GM10847 (cell line): ENCODE measurements around the gene ATP5PD.

ENCODE experiments used
- POLR2A ChIP-seq: IDR thresholded peaks from 2 replicates; pipeline ENCODE4 v1.6.1; 2011; ENCODE audit not compliant: insufficient read length; ENCODE audit errors: extremely low read depth

Gene ATP5PD

DNA sequence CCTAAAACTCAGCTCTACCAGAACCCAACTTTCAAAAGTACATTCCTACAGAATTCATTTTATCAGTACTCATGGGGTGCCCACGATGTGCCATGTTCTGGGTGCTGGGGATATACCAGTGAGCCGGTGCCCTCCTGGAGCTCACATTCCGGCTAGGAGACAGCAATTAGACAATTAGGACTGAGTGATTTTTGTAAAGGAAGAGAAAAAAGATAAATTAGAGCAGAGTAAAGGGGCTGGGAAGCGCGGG, 34.7 kb downstream of the ATP5PD start:
- TF ChIP-seq POLR2A: no peak

DNA sequence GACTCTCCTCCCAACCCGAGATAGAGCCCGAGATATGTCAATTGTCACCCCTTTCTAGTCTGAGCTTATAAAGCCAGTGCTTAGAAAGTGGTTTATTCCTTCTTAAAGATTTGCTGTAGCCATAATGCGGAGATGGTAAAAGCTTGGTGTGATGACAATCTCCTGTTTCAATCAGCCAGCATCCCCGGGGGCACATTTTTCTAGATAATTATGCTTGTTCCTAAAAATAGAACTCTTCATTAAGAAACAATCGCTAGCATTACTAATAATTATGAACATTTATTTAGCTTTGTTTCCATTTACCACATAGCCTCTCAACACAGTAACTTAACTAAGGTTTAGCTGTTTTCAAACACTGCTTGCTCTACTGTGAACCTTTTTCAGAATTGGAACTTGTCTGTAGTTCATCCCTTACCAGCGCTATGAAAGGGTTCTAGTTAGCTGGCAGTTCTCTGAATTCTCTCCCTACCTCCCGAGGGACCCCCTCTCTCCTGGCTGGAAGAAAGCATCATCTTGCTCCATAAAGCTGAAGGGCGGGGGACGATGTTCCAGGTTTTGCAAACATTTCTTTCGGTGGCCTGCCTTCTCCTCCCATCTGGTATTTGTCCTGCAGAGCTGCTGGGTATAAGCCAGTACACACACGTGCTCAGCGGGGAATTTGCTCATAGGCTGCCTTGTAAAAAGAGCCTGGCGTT, 35.2 kb downstream of the ATP5PD start:
- no peak for TF ChIP-seq POLR2A

DNA sequence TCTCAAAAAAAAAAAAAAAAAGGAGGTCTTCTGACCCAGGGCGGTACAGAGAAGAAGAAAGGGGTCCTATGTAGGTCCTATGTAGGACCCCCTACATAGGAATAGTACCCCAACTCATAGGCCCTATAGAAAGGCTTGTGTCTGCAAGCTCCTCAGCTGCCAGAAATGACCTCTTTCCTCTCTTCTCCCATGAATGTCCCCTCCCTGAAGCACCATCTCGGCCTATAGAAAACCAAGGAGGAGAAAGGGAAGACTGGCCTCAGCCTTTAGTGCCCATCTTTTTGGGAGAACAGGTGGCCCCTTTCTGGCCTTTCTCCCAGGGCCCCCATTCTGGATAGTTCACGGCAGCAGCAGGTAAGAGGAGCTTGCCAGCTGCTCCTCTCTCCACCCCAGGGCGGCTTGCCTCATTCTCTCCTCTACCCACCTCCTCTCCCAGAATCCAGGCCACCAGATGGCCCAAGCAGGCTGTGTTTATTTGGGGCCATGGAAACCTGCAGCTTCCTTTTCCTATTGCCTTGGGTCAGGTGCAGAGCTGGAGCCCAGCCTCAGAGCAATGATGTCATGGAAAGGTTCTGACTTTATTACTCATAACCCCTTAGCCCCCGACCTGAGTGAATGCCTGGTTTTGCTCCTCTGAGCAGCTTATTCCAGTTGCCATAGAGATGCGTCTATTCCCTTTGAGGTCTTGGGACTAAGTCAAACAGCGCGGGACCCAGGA, 35.9 kb downstream of the ATP5PD start:
- no peak for TF ChIP-seq POLR2A

DNA sequence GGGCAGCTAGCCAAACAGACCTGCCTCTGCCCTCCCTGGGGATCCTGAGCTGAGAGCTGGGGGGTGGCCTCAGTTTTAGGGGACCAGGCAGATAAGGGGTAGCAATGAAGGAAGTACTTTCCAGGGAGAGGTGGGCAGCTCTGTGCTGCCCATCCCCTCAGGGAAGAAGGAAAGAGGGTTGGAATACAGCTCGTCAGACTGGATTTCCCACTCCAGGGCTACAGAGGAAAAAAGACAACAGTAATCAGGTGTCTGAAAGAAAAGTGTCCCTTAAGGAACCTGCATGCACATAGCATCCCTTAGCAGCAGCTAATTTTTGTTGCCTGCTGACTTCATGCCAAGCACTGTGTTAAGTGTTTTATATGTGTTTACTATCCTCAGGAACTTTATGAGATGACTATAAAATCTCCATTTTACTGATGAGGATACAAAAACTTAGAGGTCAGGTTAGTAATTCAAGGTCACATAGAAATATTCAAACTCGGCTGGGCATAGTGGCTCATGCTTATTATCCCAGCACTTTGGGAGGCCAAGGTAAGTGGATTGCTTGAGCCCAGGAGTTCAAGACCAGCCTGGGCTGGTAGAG, 37.5 kb downstream of the ATP5PD start:
- TF ChIP-seq POLR2A: no peak

DNA sequence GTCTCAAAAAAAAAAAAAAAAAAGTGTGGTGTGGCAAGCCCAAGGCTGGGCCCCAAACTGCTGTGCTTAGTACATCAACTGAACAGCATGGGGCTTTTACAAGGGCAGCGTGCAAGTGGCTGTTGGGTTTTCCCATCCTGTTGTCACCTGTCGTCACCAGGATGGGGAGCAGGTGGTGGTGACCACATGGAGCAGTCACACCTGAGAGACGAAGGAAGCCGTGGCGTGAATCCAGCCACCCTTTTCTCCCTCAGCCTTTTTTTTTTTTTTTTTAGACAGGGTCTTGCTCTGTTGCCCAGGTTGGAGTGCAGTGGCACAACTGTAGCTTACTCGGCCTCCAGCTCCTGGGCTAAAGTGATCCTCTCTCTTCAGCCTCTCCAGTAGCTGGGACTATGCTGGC, 38.4 kb downstream of the ATP5PD start:
- TF ChIP-seq POLR2A: no peak

DNA sequence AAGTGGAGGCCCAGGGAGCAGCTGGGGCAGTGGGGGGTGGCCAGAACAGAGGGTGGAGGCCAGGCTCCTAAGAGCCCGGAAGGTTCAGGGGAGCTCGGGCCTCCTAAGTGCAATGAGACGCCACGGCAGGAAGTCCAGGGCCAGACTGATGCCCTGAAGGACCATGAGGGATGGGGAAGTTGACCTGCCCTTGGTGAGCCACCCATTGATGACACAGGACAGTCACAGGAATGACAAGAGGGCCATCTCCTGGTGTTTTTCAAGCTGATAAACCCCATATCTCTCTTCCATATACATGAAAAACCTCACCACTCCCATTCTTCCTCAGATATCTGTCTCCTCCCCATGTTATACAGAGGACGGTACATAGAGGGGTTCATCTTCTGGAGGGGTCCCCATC, 40.1 kb downstream of the ATP5PD start:
- TF ChIP-seq POLR2A: no peak

DNA sequence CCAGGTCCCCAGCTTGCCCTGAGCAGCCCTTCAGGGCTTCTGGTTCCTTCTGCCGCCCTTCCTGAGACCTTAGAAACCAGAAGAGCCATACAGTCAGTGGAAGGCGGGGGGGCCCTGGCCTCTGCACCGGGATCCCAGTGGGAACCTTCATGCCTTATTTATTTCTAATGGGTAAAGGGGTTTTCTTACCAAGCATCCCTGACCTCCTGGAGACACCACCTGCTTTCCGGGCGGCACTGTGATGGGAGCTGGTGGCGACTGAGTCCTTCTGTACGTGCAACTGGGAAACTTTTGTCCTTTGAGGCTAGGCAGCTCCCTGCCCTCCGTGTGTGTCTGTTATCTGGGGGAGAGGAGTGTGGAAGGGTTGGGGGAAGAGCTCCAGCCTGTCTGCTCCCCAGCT, 41.5 kb downstream of the ATP5PD start:
- TF ChIP-seq POLR2A: no peak

DNA sequence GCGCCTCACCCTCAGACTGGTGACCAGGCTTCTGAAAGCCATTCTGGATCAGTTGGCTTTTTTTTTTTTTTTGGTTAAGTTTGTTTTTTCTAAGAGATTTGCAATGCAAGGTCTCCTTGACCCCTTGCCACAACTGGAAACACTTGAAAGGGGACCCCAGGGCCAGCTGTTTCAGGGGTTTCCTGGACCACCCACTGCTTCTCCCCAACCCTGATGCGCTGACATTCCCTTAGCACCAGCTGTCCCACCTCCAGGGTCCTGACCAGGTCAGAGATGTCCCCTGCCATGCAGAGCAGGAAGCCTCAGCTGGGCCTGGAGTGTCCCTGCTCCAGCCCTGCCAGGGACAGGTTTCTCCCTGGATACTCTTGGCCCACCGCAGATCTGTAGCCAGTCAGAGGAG, 42.4 kb downstream of the ATP5PD start:
- TF ChIP-seq POLR2A: no peak

DNA sequence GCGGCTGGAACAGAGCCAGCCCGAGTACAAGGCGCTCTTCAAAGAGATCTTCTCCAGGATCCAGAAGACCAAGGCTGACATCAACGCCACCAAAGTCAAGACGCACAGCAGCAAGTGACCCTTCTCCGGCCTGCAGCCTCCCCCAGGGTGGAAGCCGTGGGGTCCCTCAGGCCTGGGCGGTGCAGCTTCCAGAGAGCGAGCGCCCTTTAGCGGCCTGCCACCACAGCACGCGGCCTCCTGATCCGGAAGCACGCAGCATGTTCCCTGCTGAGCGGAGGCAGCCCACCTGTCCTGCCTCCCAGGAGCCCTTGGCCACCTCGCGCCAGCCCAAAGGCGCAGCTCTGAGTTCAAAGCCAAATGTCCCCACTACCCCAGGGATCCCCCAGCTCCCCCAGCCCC, 42.8 kb downstream of the ATP5PD start:
- no peak for TF ChIP-seq POLR2A

DNA sequence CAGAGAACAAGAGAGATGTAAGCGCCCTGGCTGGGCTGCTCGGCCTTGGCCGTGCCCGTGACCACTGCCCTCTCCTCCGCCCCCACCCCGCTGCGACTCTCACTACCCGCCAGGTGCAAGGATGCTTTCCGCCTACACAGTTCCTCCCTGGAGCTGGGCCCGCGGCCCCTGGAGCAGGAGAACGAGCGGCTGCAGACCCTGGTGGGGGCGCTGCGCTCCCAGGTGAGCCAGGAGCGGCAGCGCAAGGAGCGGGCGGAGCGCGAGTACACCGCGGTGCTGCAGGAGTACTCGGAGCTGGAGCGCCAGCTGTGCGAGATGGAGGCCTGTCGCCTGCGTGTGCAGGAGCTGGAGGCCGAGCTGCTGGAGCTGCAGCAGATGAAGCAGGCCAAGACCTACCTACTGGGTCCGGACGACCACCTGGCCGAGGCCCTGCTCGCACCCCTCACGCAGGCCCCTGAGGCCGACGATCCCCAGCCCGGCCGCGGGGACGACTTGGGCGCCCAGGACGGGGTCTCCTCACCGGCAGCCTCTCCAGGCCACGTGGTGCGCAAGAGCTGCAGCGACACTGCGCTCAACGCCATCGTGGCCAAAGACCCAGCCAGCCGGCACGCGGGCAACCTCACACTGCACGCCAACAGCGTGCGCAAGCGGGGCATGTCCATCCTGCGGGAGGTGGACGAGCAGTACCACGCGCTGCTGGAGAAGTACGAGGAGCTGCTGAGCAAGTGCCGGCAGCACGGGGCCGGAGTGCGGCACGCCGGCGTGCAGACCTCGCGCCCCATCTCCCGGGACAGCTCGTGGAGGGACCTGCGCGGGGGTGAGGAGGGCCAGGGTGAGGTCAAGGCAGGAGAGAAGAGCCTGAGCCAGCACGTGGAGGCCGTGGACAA, 43.5 kb downstream of the ATP5PD start:
- TF ChIP-seq POLR2A: no peak

DNA sequence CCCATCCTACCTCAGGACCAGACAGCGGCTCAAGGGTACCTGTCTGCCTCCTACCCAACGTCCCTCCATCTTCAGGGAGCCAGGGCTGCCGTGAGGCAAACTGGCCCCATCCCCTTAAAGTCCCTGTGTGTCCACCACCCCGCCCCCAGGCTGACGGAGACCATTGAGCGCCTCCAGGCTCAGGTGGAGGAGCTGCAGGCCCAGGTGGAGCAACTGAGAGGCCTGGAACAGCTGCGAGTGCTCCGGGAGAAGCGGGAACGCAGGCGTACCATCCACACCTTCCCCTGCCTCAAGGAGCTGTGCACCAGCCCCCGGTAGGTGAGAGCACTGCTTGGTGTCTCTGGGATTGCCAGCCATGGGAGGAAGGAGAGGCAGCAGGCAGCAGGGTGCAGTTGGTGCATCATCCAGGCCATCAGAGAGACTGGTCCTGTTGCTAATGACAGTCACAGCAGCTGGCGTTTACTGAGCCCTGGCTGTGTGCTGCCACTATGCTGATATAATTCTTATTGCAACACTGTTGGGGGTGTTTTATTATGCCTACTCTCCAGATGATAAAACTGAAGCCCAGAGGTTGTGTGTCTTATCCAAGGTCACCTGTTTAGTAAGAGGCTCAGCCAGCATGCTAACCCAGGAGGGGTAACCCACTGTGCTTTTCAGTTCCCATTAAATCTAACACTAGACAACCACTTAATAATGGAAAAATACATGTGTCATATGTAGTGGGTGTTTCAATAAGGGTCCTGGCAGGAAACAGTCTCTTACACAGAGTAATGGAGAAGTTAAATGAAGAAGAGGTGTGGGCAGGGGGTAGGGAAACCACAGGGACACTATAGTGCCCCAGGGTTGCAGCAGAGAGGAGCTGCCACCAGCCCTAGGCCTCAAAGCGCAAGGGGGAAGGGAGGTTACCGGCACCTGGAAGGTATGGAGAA, 44.6 kb downstream of the ATP5PD start:
- no peak for TF ChIP-seq POLR2A

DNA sequence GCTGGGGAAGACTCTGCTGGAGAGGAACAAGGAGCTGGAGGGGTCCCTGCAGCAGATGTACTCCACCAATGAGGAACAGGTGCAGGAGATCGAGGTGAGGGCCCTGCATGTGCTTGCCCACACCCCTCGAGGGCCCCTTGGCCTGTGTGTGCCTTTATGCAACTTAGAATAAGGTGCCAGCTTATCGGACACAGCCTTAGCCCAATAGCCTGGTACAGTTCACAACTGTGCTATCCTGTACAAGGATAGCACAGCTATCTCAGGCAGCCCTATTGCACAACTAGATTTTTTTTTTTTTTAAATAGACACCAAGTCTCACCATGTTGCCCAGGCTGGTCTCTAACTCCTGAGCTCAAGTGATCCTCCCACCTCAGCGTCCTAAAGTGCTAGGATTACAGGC, 47.2 kb downstream of the ATP5PD start:
- no peak for TF ChIP-seq POLR2A

DNA sequence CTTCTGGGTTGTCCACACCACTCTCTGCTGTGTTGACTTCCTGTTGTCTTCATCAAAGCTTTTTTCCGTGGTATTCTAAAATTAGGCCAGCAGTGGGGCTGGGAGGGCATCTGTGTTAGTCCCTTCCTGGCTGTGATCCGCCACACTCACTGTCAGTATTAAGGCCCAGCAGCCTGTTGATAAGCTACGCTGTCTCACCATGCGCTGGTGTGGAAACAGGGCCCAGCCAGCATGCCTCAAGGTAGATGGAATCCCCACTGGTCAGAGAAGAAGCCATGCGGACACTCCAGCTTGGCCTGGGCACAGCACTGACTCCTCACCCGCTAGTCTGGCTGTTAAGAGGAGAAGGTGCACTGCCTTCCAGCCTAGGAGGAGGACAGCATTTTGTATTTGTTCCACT, 48.0 kb downstream of the ATP5PD start:
- no peak for TF ChIP-seq POLR2A

DNA sequence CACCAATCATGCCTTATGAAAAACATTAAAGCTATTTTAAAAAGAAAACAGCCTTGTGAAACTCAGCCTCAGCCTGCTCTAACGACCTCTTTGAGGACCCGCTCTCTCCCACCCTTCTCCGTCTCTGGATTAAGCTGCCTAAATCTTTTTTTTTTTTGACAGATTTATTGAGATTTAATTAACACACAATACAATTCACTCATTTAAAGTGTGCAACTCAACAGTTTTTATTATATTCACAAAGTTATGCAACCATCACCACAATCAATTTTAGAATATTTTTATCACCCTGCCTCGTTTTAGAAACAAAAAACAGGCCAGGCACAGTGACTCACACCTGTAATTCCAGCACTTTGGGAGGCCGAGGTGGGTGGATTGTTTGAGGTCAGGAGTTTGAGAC, 50.9 kb downstream of the ATP5PD start:
- no peak for TF ChIP-seq POLR2A

DNA sequence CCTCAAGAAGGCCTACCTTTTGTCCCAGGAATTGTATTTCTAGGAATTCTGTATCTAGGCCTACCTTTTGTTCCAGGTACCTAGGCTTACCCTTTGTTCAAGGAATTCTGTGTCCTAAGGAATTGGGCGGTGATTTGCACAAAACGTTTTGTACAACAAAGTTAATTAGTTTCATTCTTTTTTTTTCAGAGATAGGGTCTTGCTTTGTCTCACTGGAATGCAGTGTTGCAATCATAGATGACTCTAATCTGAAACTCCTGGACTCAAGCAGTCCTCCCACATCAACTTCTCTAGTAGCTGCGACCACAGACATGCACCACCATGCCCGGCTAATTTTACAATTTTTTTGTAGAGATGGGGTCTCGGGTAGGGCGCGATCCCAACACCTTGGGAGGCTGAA, 52.3 kb downstream of the ATP5PD start:
- no peak for TF ChIP-seq POLR2A

DNA sequence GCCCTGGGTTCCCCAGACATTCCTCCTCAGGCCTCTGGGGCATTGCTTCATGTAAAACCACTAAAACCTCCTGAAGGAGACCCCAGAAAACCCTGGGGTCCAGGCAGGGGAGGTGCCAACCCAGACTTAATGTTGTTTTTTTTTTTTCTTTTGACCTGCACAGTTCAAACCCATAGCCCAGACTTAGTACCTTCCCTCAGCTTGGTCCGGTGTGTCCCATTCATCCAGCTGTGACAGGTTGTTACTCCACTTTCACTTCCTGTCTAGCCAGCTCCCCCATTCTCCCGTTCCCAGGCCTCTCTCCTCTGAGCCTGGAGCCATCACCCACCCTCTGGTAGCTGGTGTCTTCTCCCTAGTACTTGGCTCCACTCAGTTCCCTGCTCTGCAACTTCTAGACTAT, 54.5 kb downstream of the ATP5PD start:
- no peak for TF ChIP-seq POLR2A
